ENCODE data around the gene OR7G3. TPM values are rescaled to one million over a fixed set of nuclear protein-coding genes. Genes with fewer than 3 reads are reported as not detected.

OR7G3 gene
- total and polyA plus RNA-seq, 2 donors: not detected

Small RNAs within 50 kb of the gene (small RNA-seq; reads per million reads assigned to genes)
- gene OR1M4P: not detected

Other genes with a start within 250 kb of the OR7G3 start
- under 0.01 TPM for gene MUC16, start 116.5 kb downstream of the OR7G3 start, total RNA-seq
- not detected for gene MUC16, start 116.5 kb downstream of the OR7G3 start, polyA plus RNA-seq
- not detected for gene OR1M1, start 39.9 kb downstream of the OR7G3 start, total RNA-seq
- gene OR1M1, start 39.9 kb downstream of the OR7G3 start, polyA plus RNA-seq: not detected
- not detected for gene OR7G2, start 19.5 kb downstream of the OR7G3 start, total RNA-seq
- gene OR7G2, start 19.5 kb downstream of the OR7G3 start, polyA plus RNA-seq: not detected
- gene OR7G1, start 11.2 kb downstream of the OR7G3 start, total RNA-seq: not detected
- gene OR7G1, start 11.2 kb downstream of the OR7G3 start, polyA plus RNA-seq: not detected
- gene ZNF317, start 13.4 kb upstream of the OR7G3 start, total RNA-seq: 14.0 TPM
- 17.0 TPM for gene ZNF317, start 13.4 kb upstream of the OR7G3 start, polyA plus RNA-seq
- gene OR7D2, start 52.0 kb upstream of the OR7G3 start, total RNA-seq: not detected
- 0.03 TPM for gene OR7D2, start 52.0 kb upstream of the OR7G3 start, polyA plus RNA-seq
- not detected for gene OR7D4, start 92.6 kb upstream of the OR7G3 start, total RNA-seq
- gene OR7D4, start 92.6 kb upstream of the OR7G3 start, polyA plus RNA-seq: not detected
- gene OR7E24, start 124.0 kb upstream of the OR7G3 start, total RNA-seq: not detected
- not detected for gene OR7E24, start 124.0 kb upstream of the OR7G3 start, polyA plus RNA-seq
- gene ZNF699, start 182.9 kb upstream of the OR7G3 start, total RNA-seq: 15.2 TPM
- 5.3 TPM for gene ZNF699, start 182.9 kb upstream of the OR7G3 start, polyA plus RNA-seq
- gene ZNF559, start 197.2 kb upstream of the OR7G3 start, total RNA-seq: 64.5 TPM
- 20.8 TPM for gene ZNF559, start 197.2 kb upstream of the OR7G3 start, polyA plus RNA-seq
- gene ZNF177, start 236.1 kb upstream of the OR7G3 start, total RNA-seq: 8.6 TPM
- gene ZNF177, start 236.1 kb upstream of the OR7G3 start, polyA plus RNA-seq: 3.2 TPM

Data from urinary bladder (tissue), 2 donors.